Astrocyte (in vitro differentiated cells and primary cell): ENCODE results near the gene MYF5. TPM values are rescaled to one million over a fixed set of nuclear protein-coding genes. Genes with fewer than 3 reads are reported as not detected.
A peak's percentile ranks its signal among the peaks of the same experiment; 100 is the strongest.

Experiments used
- DNase-seq: peaks from one replicate; pipeline ENCODE4 v3.0.0-alpha.2; 2010; ENCODE audit warnings: low read depth
- FAIRE-seq: peaks from 2 replicates; lab custom pipeline; 2011; peaks lifted over from hg19 to GRCh38; lab: Jason Lieb, UNC
- H2AFZ ChIP-seq: 2 replicates; pipeline ENCODE4 v1.6.0; 2012; ENCODE audit warnings: low read depth, low read length, inconsistent platforms
- H3K27ac ChIP-seq: 2 replicates; pipeline ENCODE4 v1.5.1; 2011; ENCODE audit warnings: low read depth, low read length, inconsistent platforms
- H3K27me3 ChIP-seq: 2 replicates; pipeline ENCODE4 v1.6.0; 2011; ENCODE audit warnings: low read length, inconsistent platforms; ENCODE audit not compliant: insufficient read depth
- H3K36me3 ChIP-seq: 2 replicates; pipeline ENCODE4 v1.5.1; 2011; ENCODE audit warnings: low read length, inconsistent platforms; ENCODE audit not compliant: insufficient read depth
- H3K4me1 ChIP-seq: 2 replicates; pipeline ENCODE4 v1.5.1; 2011; ENCODE audit warnings: low read length, inconsistent platforms; ENCODE audit not compliant: insufficient read depth
- H3K4me2 ChIP-seq: 2 replicates; pipeline ENCODE4 v1.6.0; 2012; ENCODE audit warnings: low read length, inconsistent platforms
- H3K4me3 ChIP-seq: 2 replicates; pipeline ENCODE4 v1.5.1; 2011; ENCODE audit warnings: low read depth, mild to moderate bottlenecking, low read length, inconsistent platforms; ENCODE audit not compliant: insufficient read depth
- H3K79me2 ChIP-seq: 2 replicates; pipeline ENCODE4 v1.6.0; 2012; ENCODE audit warnings: mild to moderate bottlenecking, low read length, inconsistent platforms; ENCODE audit not compliant: insufficient read depth
- H3K9ac ChIP-seq: 2 replicates; pipeline ENCODE4 v1.6.0; 2012; ENCODE audit warnings: mild to moderate bottlenecking, low read length, inconsistent platforms
- H3K9me3 ChIP-seq: 2 replicates; pipeline ENCODE4 v1.5.1; 2012; ENCODE audit warnings: low read depth, mild to moderate bottlenecking, low read length, inconsistent platforms; ENCODE audit not compliant: insufficient read depth
- H4K20me1 ChIP-seq: 2 replicates; pipeline ENCODE4 v1.6.0; 2012; ENCODE audit warnings: low read length, inconsistent platforms; ENCODE audit not compliant: insufficient read depth
- H3K27ac Mint-ChIP-seq: one replicate; pipeline ENCODE4 v1.8.0; 2021; ENCODE audit warnings: mild to moderate bottlenecking, mixed read lengths; ENCODE audit not compliant: unreplicated experiment
- H3K27me3 Mint-ChIP-seq: one replicate; pipeline ENCODE4 v1.8.0; 2021; ENCODE audit warnings: low read depth, mixed read lengths; ENCODE audit not compliant: unreplicated experiment
- H3K36me3 Mint-ChIP-seq: one replicate; pipeline ENCODE4 v1.8.0; 2021; ENCODE audit warnings: low read depth, mixed read lengths; ENCODE audit not compliant: unreplicated experiment
- H3K4me1 Mint-ChIP-seq: one replicate; pipeline ENCODE4 v1.8.0; 2021; ENCODE audit warnings: low read depth, mixed read lengths; ENCODE audit not compliant: unreplicated experiment
- H3K4me3 Mint-ChIP-seq: one replicate; pipeline ENCODE4 v1.8.0; 2021; ENCODE audit warnings: mild to moderate bottlenecking, moderate library complexity, mixed read lengths; ENCODE audit not compliant: unreplicated experiment
- H3K9me3 Mint-ChIP-seq: one replicate; pipeline ENCODE4 v1.8.0; 2021; ENCODE audit warnings: mild to moderate bottlenecking, mixed read lengths; ENCODE audit not compliant: unreplicated experiment
- CTCF ChIP-seq: IDR thresholded peaks from 2 replicates; pipeline ENCODE4 v1.5.1; 2011; ENCODE audit warnings: low read depth, mild to moderate bottlenecking, inconsistent platforms, low read length, moderate library complexity; ENCODE audit not compliant: insufficient read depth
- EZH2 ChIP-seq: IDR thresholded peaks from 2 replicates; pipeline ENCODE4 v1.6.1; 2012; ENCODE audit warnings: mild to moderate bottlenecking, low read length, inconsistent platforms; ENCODE audit not compliant: insufficient read depth
- total RNA-seq: library from RNA; stranded (reverse); gene quantifications from 2 replicates; pipeline ENCODE4 v1.2.1, GENCODE V29; 2021

Gene MYF5
- total RNA-seq, 1 donor from 2014 or later = not detected

- H3K4me3 Mint-ChIP-seq = no peak overlapping the region
- peaks cover 11% of the 10 kb centered on the region for H3K4me1 Mint-ChIP-seq
- no peaks in the 10 kb centered on the region for H3K27me3 Mint-ChIP-seq
- Histone ChIP-seq H3K9ac (no peak overlapping the region), H3K27me3 (no peaks in the 10 kb centered on the region), H3K27ac (no peak overlapping the region), H4K20me1 (no peaks in the 10 kb centered on the region), H3K4me3 (no peak overlapping the region), H3K79me2 (no peaks in the 10 kb centered on the region), H3K9me3 (no peaks in the 10 kb centered on the region), H2AFZ (no peak overlapping the region), H3K36me3 (no peaks in the 10 kb centered on the region), H3K4me2 (no peak overlapping the region), H3K4me1 (no peaks in the 10 kb centered on the region)
- TF ChIP-seq EZH2 (no peak), CTCF (no peak)
- FAIRE-seq (no peak), DNase-seq (peak; percentile 69)
- no peak overlapping the region for H3K27ac Mint-ChIP-seq
- H3K36me3 Mint-ChIP-seq = no peaks in the 10 kb centered on the region
- H3K9me3 Mint-ChIP-seq = no peaks in the 10 kb centered on the region
Measured at GRCh38 chr12:80756875-80757274, 40.2 kb downstream of the MYF5 start.

GRCh38 chr12:80761838-80762237 lies 45.1 kb downstream of the MYF5 start:
- no peak overlapping the region for H3K27ac ChIP-seq
- H3K4me1 Mint-ChIP-seq = peaks cover 6% of the 10 kb centered on the region
- H3K27me3 ChIP-seq = no peaks in the 10 kb centered on the region
- no peaks in the 10 kb centered on the region for H3K9me3 ChIP-seq
- H3K79me2 ChIP-seq = no peaks in the 10 kb centered on the region
- H3K27me3 Mint-ChIP-seq = no peaks in the 10 kb centered on the region
- DNase-seq = no peak
- no peaks in the 10 kb centered on the region for H3K36me3 ChIP-seq
- no peak overlapping the region for H3K27ac Mint-ChIP-seq
- no peaks in the 10 kb centered on the region for H4K20me1 ChIP-seq
- H3K4me1 ChIP-seq = no peaks in the 10 kb centered on the region
- no peak for FAIRE-seq
- H3K9ac ChIP-seq = no peak overlapping the region
- TF ChIP-seq CTCF (no peak), EZH2 (no peak)
- no peak overlapping the region for H3K4me2 ChIP-seq
- H2AFZ ChIP-seq = no peak overlapping the region
- H3K9me3 Mint-ChIP-seq = no peaks in the 10 kb centered on the region
- no peaks in the 10 kb centered on the region for H3K36me3 Mint-ChIP-seq
- H3K4me3 Mint-ChIP-seq = no peak overlapping the region
- no peak overlapping the region for H3K4me3 ChIP-seq

DNA sequence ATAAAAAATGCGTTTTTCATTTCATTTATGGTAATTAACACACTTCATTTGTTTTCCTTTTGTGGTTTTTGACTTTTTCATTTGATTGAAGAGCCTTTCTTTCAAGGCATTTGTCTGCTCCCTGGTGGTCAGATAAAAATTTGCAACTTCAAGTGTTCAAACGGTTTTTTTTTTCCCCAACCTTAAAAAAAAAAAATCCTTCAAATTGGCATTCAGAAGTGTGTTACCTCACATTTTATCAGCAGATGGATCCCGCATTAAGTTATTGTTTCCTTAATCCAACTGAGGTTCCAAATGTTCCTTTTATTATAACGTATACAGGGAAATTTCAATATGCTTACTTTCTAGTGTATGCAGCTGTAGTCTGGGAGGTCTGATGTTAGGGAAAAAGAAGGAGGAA lies 47.2 kb downstream of the MYF5 start:
- no peaks in the 10 kb centered on the region for H3K36me3 ChIP-seq
- no peaks in the 10 kb centered on the region for H3K9me3 ChIP-seq
- no peak overlapping the region for H3K4me3 Mint-ChIP-seq
- H3K27me3 ChIP-seq = no peaks in the 10 kb centered on the region
- H3K9ac ChIP-seq = no peak overlapping the region
- no peaks in the 10 kb centered on the region for H3K27me3 Mint-ChIP-seq
- H3K4me1 ChIP-seq = no peaks in the 10 kb centered on the region
- H3K4me3 ChIP-seq = no peak overlapping the region
- FAIRE-seq = peak; percentile 91
- H3K9me3 Mint-ChIP-seq = no peaks in the 10 kb centered on the region
- H3K4me2 ChIP-seq = no peak overlapping the region
- DNase-seq = peak; percentile 41
- H3K4me1 Mint-ChIP-seq = no peaks in the 10 kb centered on the region
- H4K20me1 ChIP-seq = no peaks in the 10 kb centered on the region
- H3K36me3 Mint-ChIP-seq = no peaks in the 10 kb centered on the region
- no peak overlapping the region for H3K27ac Mint-ChIP-seq
- no peaks in the 10 kb centered on the region for H3K79me2 ChIP-seq
- no peak overlapping the region for H2AFZ ChIP-seq
- TF ChIP-seq EZH2 = no peak
- TF ChIP-seq CTCF = peak; percentile 67
- no peak overlapping the region for H3K27ac ChIP-seq
